HG02642 (cell line): Measurements from ENCODE around the gene AMZ1.

Experiments
- ATAC-seq: cut with Tn5 transposase; IDR thresholded peaks from one replicate; pipeline ENCODE4 v1.9.1; 2021; ENCODE audit warnings: mild to moderate bottlenecking; ENCODE audit not compliant: unreplicated experiment, poor library complexity

The AMZ1 gene

GRCh38 chr7:2708547-2709310, 20.7 kb downstream of the AMZ1 start:
- no peak for ATAC-seq

GRCh38 chr7:2709553-2710285, 21.7 kb downstream of the AMZ1 start:
- ATAC-seq: peak; percentile 79

- peak; percentile 62 for ATAC-seq
Observed at GRCh38 chr7:2710286-2710655, 22.3 kb downstream of the AMZ1 start.

GRCh38 chr7:2710901-2711551, 23.0 kb downstream of the AMZ1 start:
- no peak for ATAC-seq

GRCh38 chr7:2711895-2712675, 24.1 kb downstream of the AMZ1 start:
- no peak for ATAC-seq

GRCh38 chr7:2713370-2713769, 25.4 kb downstream of the AMZ1 start:
- ATAC-seq: no peak

GRCh38 chr7:2713978-2714377, 26.0 kb downstream of the AMZ1 start:
- ATAC-seq: no peak

GRCh38 chr7:2714636-2715035, 26.6 kb downstream of the AMZ1 start:
- no peak for ATAC-seq

GRCh38 chr7:2715341-2716231, 27.6 kb downstream of the AMZ1 start:
- ATAC-seq: no peak

GRCh38 chr7:2716488-2716887, 28.5 kb downstream of the AMZ1 start:
- no peak for ATAC-seq

GRCh38 chr7:2716906-2717292, 28.9 kb downstream of the AMZ1 start:
- no peak for ATAC-seq

- no peak for ATAC-seq
Observed at GRCh38 chr7:2717293-2718261, 29.6 kb downstream of the AMZ1 start.

- no peak for ATAC-seq
Observed at GRCh38 chr7:2718296-2718965, 30.4 kb downstream of the AMZ1 start.

GRCh38 chr7:2719007-2719406, 31.0 kb downstream of the AMZ1 start:
- no peak for ATAC-seq

- ATAC-seq: no peak
Observed at GRCh38 chr7:2720024-2720423, 32.0 kb downstream of the AMZ1 start.

- no peak for ATAC-seq
Observed at GRCh38 chr7:2721842-2722241, 33.8 kb downstream of the AMZ1 start.

GRCh38 chr7:2722591-2722990, 34.6 kb downstream of the AMZ1 start:
- no peak for ATAC-seq
